HCT116 (cell line): ENCODE measurements around the gene DSTYK.

Source experiments
- ELF1 ChIP-seq: IDR thresholded peaks from 2 replicates; pipeline ENCODE4 v1.6.1; 2012; ENCODE audit warnings: low read depth, borderline replicate concordance
- EZH2phosphoT487 ChIP-seq: fragments of 200-600 bp; IDR thresholded peaks from 2 replicates; pipeline ENCODE4 v1.6.1; 2018; ENCODE audit warnings: antibody characterized with exemption, borderline replicate concordance
- JUND ChIP-seq: IDR thresholded peaks from 2 replicates; pipeline ENCODE4 v1.6.1; 2012
- POLR2A ChIP-seq: IDR thresholded peaks from 2 replicates; pipeline ENCODE4 v1.7.0; 2011; ENCODE audit warnings: borderline replicate concordance; ENCODE audit not compliant: insufficient read depth, insufficient read length; ENCODE audit errors: extremely low read depth
- POLR2AphosphoS5 ChIP-seq: IDR thresholded peaks from 2 replicates; pipeline ENCODE4 v1.6.1; 2011; ENCODE audit warnings: mild to moderate bottlenecking, low read depth, low read length, moderate library complexity
- YY1 ChIP-seq: IDR thresholded peaks from 2 replicates; pipeline ENCODE4 v1.6.1; 2011; ENCODE audit warnings: low read length, low read depth, moderate library complexity, mild to moderate bottlenecking; ENCODE audit not compliant: insufficient replicate concordance; ENCODE audit errors: extremely low read depth
- ZFX ChIP-seq: fragments of 450-650 bp; IDR thresholded peaks from 2 replicates; pipeline ENCODE4 v1.6.1; 2017
- TF ChIP-seq, protein P1 (sequence below), 3 experiments: fragments of 200-600 bp in 1 of 3; sonication (generic) in 1 of 3; IDR thresholded peaks in 2 of 3; conservative IDR thresholded peaks in 1 of 3; 2 replicates each; pipeline ENCODE4 v1.5.1; 2012 to 2017; ENCODE audit warnings: low read depth in 2 of 3, low read length in 2 of 3, antibody characterized with exemption in 1 of 3, borderline replicate concordance in 1 of 3, control low read depth in 1 of 3, mild to moderate bottlenecking in 1 of 3, mixed read lengths in 1 of 3, mixed run types in 1 of 3, moderate library complexity in 1 of 3; ENCODE audit not compliant: insufficient read depth in 1 of 3

DNA sequence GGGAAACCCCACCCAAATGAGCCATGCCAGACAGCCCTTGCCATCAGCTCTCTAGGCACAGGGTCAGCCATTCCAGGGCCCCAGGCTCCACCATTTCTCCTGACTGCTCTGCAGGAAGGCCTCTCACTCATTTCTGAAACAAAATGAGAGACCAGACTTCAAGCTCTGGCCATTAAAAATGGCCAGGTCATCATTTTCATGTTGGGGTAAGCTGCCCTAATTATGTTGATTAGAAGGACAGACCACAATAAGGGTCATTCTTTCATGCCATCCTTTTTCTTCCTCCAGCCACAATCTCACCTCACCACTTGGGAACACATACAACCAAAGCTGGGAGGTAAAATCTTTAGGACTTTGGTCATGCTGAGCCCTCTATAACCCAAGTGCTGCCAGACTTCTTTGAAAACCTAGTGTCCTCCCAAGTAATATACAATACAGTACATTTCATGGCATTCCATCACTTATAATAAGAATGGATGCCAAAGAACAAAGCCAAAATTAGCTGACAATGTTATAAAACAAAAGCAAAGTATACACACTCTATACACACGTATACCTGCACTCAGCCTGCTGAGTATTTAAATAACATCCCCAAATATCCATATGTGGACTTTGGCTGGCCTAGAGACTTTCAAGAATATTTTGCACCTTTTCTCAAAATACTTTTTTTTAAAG, 67.3 kb downstream of the DSTYK start:
- TF ChIP-seq YY1: no peak
- TF ChIP-seq, protein P1, sequence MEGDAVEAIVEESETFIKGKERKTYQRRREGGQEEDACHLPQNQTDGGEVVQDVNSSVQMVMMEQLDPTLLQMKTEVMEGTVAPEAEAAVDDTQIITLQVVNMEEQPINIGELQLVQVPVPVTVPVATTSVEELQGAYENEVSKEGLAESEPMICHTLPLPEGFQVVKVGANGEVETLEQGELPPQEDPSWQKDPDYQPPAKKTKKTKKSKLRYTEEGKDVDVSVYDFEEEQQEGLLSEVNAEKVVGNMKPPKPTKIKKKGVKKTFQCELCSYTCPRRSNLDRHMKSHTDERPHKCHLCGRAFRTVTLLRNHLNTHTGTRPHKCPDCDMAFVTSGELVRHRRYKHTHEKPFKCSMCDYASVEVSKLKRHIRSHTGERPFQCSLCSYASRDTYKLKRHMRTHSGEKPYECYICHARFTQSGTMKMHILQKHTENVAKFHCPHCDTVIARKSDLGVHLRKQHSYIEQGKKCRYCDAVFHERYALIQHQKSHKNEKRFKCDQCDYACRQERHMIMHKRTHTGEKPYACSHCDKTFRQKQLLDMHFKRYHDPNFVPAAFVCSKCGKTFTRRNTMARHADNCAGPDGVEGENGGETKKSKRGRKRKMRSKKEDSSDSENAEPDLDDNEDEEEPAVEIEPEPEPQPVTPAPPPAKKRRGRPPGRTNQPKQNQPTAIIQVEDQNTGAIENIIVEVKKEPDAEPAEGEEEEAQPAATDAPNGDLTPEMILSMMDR (IDR thresholded peaks at IDR 0.05 in 2 of 3, conservative IDR thresholded peaks at IDR 0.05 in 1 of 3; ENCODE audit: borderline replicate concordance in 1 of 3, insufficient read depth in 1 of 3, low read depth in 2 of 3, low read length in 2 of 3): no peak
- TF ChIP-seq JUND: no peak
- no peak for TF ChIP-seq ZFX
- TF ChIP-seq EZH2phosphoT487: no peak
- TF ChIP-seq POLR2A: no peak
- TF ChIP-seq ELF1: no peak
- TF ChIP-seq POLR2AphosphoS5: no peak
